HCT116 (cell line): Measurements from ENCODE around the gene VSX2. TPM values are rescaled to one million over a fixed set of nuclear protein-coding genes. Genes with fewer than 3 reads are reported as not detected.

Experiments
- ATAC-seq: fragments of 200-7000 bp; cut with Tn5 transposase; 2 replicates; pipeline ENCODE4 v1.9.1; 2020; ENCODE audit warnings: mild to moderate bottlenecking, moderate library complexity
- BruUV-seq: library from RNA; stranded (reverse); fragments of 400-500 nt; replicated peaks from 2 replicates; lab custom pipeline; 2021; lab: Mats Ljungman, UMichigan
- CTCF ChIA-PET: fragments of 300-600 bp; sonication (Branson Sonifier 250); formaldehyde crosslinking; loops from one replicate; lab custom pipeline; 2021; ENCODE audit warnings: antibody characterized with exemption; lab: Charles Lee
- POLR2A ChIA-PET: fragments of 300-600, 350-600 bp; sonication (Branson Sonifier 250); formaldehyde crosslinking; loops from one replicate; lab custom pipeline; 2021; ENCODE audit warnings: antibody characterized with exemption; lab: Charles Lee
- RAD21 ChIA-PET, 2 experiments: fragments of 300-600 bp; sonication (Branson Sonifier 250); formaldehyde crosslinking; loops; one replicate each; lab custom pipeline; 2023; ENCODE audit warnings: low total read pairs in 2 of 2; ENCODE audit not compliant: uncharacterized antibody in 2 of 2, unreplicated experiment in 2 of 2, low non-redundant PET in 1 of 2; lab: Charles Lee
- DNase-seq: peaks from one replicate; pipeline ENCODE4 v3.0.0-alpha.2; 2010; ENCODE audit warnings: low read depth, low spot score
- H2AFZ ChIP-seq: fragments of 200-600 bp; shearing (Covaris generic), sonication (generic); 2 replicates; pipeline ENCODE4 v1.6.1; 2017; ENCODE audit warnings: low read depth, mixed run types, mixed read lengths, antibody characterized with exemption, low read length; ENCODE audit not compliant: poor library complexity, severe bottlenecking
- H3K27ac ChIP-seq: 2 replicates; pipeline ENCODE4 v1.5.1; 2012; ENCODE audit warnings: low read depth, low read length
- H3K27me3 ChIP-seq: fragments of 200-600 bp; sonication (generic); 2 replicates; pipeline ENCODE4 v1.6.1; 2016; ENCODE audit warnings: mixed run types, low read length, mixed read lengths; ENCODE audit not compliant: insufficient read depth
- H3K36me3 ChIP-seq, 2 experiments: fragments of 200-500 bp in 1 of 2; fragments of 200-600 bp in 1 of 2; sonication (Bioruptor generic) in 1 of 2; sonication (generic) in 1 of 2; 2 replicates each; pipeline versions ENCODE4 v1.5.1 to v1.6.1; 2014 to 2016; ENCODE audit warnings: low read length in 2 of 2, inconsistent platforms in 1 of 2, mixed read lengths in 1 of 2, mixed run types in 1 of 2; ENCODE audit not compliant: insufficient read depth in 2 of 2, control insufficient read depth in 1 of 2
- H3K4me1 ChIP-seq, 2 experiments: fragments of 200-600 bp in 1 of 2; sonication (generic) in 1 of 2; 2 replicates each; pipeline versions ENCODE4 v1.5.1 to v1.6.1; 2012 to 2017; ENCODE audit warnings: low read length in 2 of 2, inconsistent platforms in 1 of 2, mild to moderate bottlenecking in 1 of 2, mixed read lengths in 1 of 2, mixed run types in 1 of 2, moderate library complexity in 1 of 2; ENCODE audit not compliant: insufficient read depth in 2 of 2, control insufficient read depth in 1 of 2
- H3K4me2 ChIP-seq: fragments of 200-600 bp; sonication (generic); 2 replicates; pipeline ENCODE4 v1.6.1; 2017; ENCODE audit warnings: mixed run types, low read length, mixed read lengths
- H3K4me3 ChIP-seq, 2 experiments: fragments of 200-600 bp in 1 of 2; sonication (generic) in 1 of 2; replicated peaks in 1 of 2; 2 replicates each; pipeline ENCODE4 v1.5.1; 2011 to 2016; ENCODE audit warnings: low read length in 2 of 2, control low read depth in 1 of 2, low read depth in 1 of 2, mild to moderate bottlenecking in 1 of 2, mixed read lengths in 1 of 2, mixed run types in 1 of 2
- H3K79me2 ChIP-seq: fragments of 200-600 bp; sonication (generic); 2 replicates; pipeline ENCODE4 v1.6.1; 2017; ENCODE audit warnings: mild to moderate bottlenecking, mixed run types, low read length, moderate library complexity, mixed read lengths; ENCODE audit not compliant: insufficient read depth
- H3K9ac ChIP-seq: fragments of 200-600 bp; sonication (generic); 2 replicates; pipeline ENCODE4 v1.6.1; 2016; ENCODE audit warnings: low read length, mixed read lengths
- H3K9me2 ChIP-seq: fragments of 200-600 bp; sonication (generic), shearing (Covaris generic); 2 replicates; pipeline ENCODE4 v1.6.1; 2017; ENCODE audit warnings: mixed run types, mild to moderate bottlenecking, moderate library complexity; ENCODE audit not compliant: insufficient read depth
- H3K9me3 ChIP-seq, 2 experiments: fragments of 200-500 bp in 1 of 2; fragments of 200-600 bp in 1 of 2; sonication (Bioruptor generic) in 1 of 2; sonication (generic) in 1 of 2; 2 replicates each; pipeline ENCODE4 v1.6.1; 2014 to 2017; ENCODE audit warnings: low read length in 2 of 2, mixed read lengths in 2 of 2, inconsistent platforms in 1 of 2, low read depth in 1 of 2, mild to moderate bottlenecking in 1 of 2, mixed run types in 1 of 2, moderate library complexity in 1 of 2; ENCODE audit not compliant: control insufficient read depth in 1 of 2, insufficient read depth in 1 of 2
- H4K20me1 ChIP-seq: fragments of 200-600 bp; sonication (generic), shearing (Covaris generic); 2 replicates; pipeline ENCODE4 v1.6.1; 2017; ENCODE audit warnings: mixed run types, mild to moderate bottlenecking, moderate library complexity; ENCODE audit not compliant: insufficient read depth
- CBX3 ChIP-seq: IDR thresholded peaks from 2 replicates; pipeline ENCODE4 v1.6.1; 2012; ENCODE audit warnings: low read depth
- ELF1 ChIP-seq: IDR thresholded peaks from 2 replicates; pipeline ENCODE4 v1.6.1; 2012; ENCODE audit warnings: low read depth, borderline replicate concordance
- EZH2 ChIP-seq: fragments of 200-600 bp; sonication (generic); IDR thresholded peaks from 2 replicates; pipeline ENCODE4 v1.6.1; 2017; ENCODE audit warnings: antibody characterized with exemption, mixed run types
- EZH2phosphoT487 ChIP-seq: fragments of 200-600 bp; IDR thresholded peaks from 2 replicates; pipeline ENCODE4 v1.6.1; 2018; ENCODE audit warnings: antibody characterized with exemption, borderline replicate concordance
- FOSL1 ChIP-seq: IDR thresholded peaks from 2 replicates; pipeline ENCODE4 v1.6.1; 2012; ENCODE audit warnings: low read depth
- JUND ChIP-seq: IDR thresholded peaks from 2 replicates; pipeline ENCODE4 v1.6.1; 2012
- POLR2AphosphoS5 ChIP-seq: IDR thresholded peaks from 2 replicates; pipeline ENCODE4 v1.6.1; 2011; ENCODE audit warnings: mild to moderate bottlenecking, low read depth, low read length, moderate library complexity
- RAD21 ChIP-seq: IDR thresholded peaks from 2 replicates; pipeline ENCODE4 v1.6.1; 2012; ENCODE audit warnings: low read depth, mild to moderate bottlenecking
- SIN3A ChIP-seq: IDR thresholded peaks from 2 replicates; pipeline ENCODE4 v1.6.1; 2012; ENCODE audit warnings: low read depth
- TCF7L2 ChIP-seq: IDR thresholded peaks from 2 replicates; pipeline ENCODE4 v1.7.0; 2011; ENCODE audit warnings: borderline replicate concordance, inconsistent platforms; ENCODE audit not compliant: insufficient read depth, insufficient read length; ENCODE audit errors: extremely low read depth
- YY1 ChIP-seq: IDR thresholded peaks from 2 replicates; pipeline ENCODE4 v1.6.1; 2011; ENCODE audit warnings: low read length, low read depth, moderate library complexity, mild to moderate bottlenecking; ENCODE audit not compliant: insufficient replicate concordance; ENCODE audit errors: extremely low read depth
- ZFX ChIP-seq: fragments of 450-650 bp; IDR thresholded peaks from 2 replicates; pipeline ENCODE4 v1.6.1; 2017
- ZNF274 ChIP-seq: fragments of 200-500 bp; sonication (Bioruptor generic); IDR thresholded peaks from 2 replicates; pipeline ENCODE4 v1.6.1; 2014; ENCODE audit warnings: mild to moderate bottlenecking, low read depth, low read length, inconsistent platforms
- intact Hi-C: fragments of 100-400 bp; cut with micrococcal nuclease; formaldehyde crosslinking; loops from 2 replicates; pipeline ENCODE4 v1.10.0; 2022
- total RNA-seq: library from RNA; stranded (reverse); gene quantifications from one replicate; pipeline ENCODE4 v1.2.1, GENCODE V29; 2021; ENCODE audit not compliant: unreplicated experiment
- TF ChIP-seq, protein P1 (sequence below), 3 experiments: fragments of 200-600 bp in 1 of 3; sonication (generic) in 1 of 3; IDR thresholded peaks in 2 of 3; conservative IDR thresholded peaks in 1 of 3; 2 replicates each; pipeline ENCODE4 v1.5.1; 2012 to 2017; ENCODE audit warnings: low read depth in 2 of 3, low read length in 2 of 3, antibody characterized with exemption in 1 of 3, borderline replicate concordance in 1 of 3, control low read depth in 1 of 3, mild to moderate bottlenecking in 1 of 3, mixed read lengths in 1 of 3, mixed run types in 1 of 3, moderate library complexity in 1 of 3; ENCODE audit not compliant: insufficient read depth in 1 of 3
- TF ChIP-seq, protein P2 (sequence below): IDR thresholded peaks from 2 replicates; pipeline ENCODE4 v1.6.1; 2011; ENCODE audit warnings: mild to moderate bottlenecking, low read length, moderate library complexity; ENCODE audit not compliant: insufficient replicate concordance; ENCODE audit errors: extremely low read depth
- TF ChIP-seq, protein P3 (sequence below): IDR thresholded peaks from 2 replicates; pipeline ENCODE4 v1.6.1; 2012
- TF ChIP-seq, protein P4 (sequence below): IDR thresholded peaks from 2 replicates; pipeline ENCODE4 v1.6.1; 2012

Gene VSX2
- total RNA-seq, 1 experiment from 2014 or later: not detected

DNA sequence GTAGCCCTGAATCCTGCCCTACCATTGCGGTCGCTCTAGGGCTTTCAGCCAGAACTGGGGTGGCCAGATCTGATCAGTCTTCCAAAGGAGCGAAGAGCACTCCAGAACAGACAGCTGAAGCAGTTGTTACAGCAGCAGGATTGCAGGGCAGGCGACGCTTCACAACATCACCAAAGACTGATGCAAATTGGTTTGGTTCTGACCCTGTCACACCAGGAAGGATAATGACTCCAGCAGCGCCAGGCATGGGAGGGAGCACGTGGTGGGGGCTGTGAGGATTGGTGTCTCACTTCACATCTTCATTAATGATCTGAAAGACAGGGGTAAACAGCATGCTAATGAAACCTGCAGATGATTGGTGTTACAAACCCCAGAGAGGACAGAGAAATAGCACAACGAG is 30.6 kb upstream of the VSX2 start:
- Histone ChIP-seq H3K4me2 (no peak overlapping the region), H3K9me3 (no peaks in the 10 kb centered on the region), H3K4me1 (no peaks in the 10 kb centered on the region), H3K27ac (no peak overlapping the region), H3K4me3 (no peak overlapping the region), H3K9me2 (no peaks in the 10 kb centered on the region), H3K9ac (no peak overlapping the region), H2AFZ (no peak overlapping the region), H3K79me2 (no peaks in the 10 kb centered on the region), H3K27me3 (no peaks in the 10 kb centered on the region), H3K36me3 (no peaks in the 10 kb centered on the region), H4K20me1 (no peaks in the 10 kb centered on the region)
- ChIA-PET POLR2A (no interaction called here), CTCF (interaction anchor here (1.6 kb wide), 1 partner anchor 10 kb away, joined by 6 read pairs; no protein-coding TSS in a partner anchor), RAD21 (no interaction called here)
- no peak for DNase-seq
- ATAC-seq: no peak
- no TSS peak for BruUV-seq
- intact Hi-C loops: loop anchor here (10.0 kb wide), 1 partner anchor 266 kb away; no protein-coding TSS in a partner anchor
- TF ChIP-seq POLR2AphosphoS5 (no peak), CBX3 (no peak), SIN3A (no peak), YY1 (no peak), EZH2phosphoT487 (no peak)

DNA sequence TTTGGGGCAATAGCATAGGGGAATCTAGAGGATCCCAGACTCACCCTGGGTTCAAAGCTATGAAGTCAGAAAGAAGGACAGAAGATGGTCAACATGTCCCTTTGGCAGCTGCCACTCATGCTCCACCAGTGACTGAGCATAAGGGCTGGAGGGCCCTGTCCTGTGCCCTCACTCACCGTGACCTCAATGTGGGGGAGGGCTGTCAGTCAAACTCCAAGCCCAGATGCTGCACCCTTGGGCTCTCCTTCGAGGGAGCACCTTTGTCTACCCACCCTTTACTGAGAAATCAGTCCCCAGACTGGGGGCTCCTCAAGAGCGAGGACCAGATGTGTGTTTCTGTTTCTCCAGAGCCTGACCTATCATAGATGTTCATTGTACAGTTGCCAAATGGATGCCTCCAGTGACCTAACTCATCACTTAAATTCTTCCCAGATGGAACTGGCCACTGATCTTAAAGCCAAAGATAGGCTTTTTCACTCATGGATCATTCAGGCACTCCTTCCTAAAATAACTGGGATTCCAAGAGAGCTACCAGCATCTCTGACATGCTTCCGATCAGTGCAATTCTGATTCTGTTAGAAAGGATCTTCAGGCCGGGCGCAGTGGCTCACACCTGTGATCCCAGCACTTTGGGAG is 27.2 kb upstream of the VSX2 start:
- no peaks in the 10 kb centered on the region for H3K36me3 ChIP-seq
- no peaks in the 10 kb centered on the region for H3K27me3 ChIP-seq
- ATAC-seq: no peak
- no peaks in the 10 kb centered on the region for H4K20me1 ChIP-seq
- no peak overlapping the region for H3K9ac ChIP-seq
- no peaks in the 10 kb centered on the region for H3K9me3 ChIP-seq
- H3K4me3 ChIP-seq: no peak overlapping the region
- ChIA-PET POLR2A (no interaction called here), CTCF (no interaction called here), RAD21 (no interaction called here)
- no peak for DNase-seq
- no peak overlapping the region for H2AFZ ChIP-seq
- no peak overlapping the region for H3K4me2 ChIP-seq
- H3K27ac ChIP-seq: no peak overlapping the region
- H3K79me2 ChIP-seq: no peaks in the 10 kb centered on the region
- no TSS peak for BruUV-seq
- no peaks in the 10 kb centered on the region for H3K4me1 ChIP-seq
- intact Hi-C loops: no loop called here
- no peaks in the 10 kb centered on the region for H3K9me2 ChIP-seq
- TF ChIP-seq, protein P1, sequence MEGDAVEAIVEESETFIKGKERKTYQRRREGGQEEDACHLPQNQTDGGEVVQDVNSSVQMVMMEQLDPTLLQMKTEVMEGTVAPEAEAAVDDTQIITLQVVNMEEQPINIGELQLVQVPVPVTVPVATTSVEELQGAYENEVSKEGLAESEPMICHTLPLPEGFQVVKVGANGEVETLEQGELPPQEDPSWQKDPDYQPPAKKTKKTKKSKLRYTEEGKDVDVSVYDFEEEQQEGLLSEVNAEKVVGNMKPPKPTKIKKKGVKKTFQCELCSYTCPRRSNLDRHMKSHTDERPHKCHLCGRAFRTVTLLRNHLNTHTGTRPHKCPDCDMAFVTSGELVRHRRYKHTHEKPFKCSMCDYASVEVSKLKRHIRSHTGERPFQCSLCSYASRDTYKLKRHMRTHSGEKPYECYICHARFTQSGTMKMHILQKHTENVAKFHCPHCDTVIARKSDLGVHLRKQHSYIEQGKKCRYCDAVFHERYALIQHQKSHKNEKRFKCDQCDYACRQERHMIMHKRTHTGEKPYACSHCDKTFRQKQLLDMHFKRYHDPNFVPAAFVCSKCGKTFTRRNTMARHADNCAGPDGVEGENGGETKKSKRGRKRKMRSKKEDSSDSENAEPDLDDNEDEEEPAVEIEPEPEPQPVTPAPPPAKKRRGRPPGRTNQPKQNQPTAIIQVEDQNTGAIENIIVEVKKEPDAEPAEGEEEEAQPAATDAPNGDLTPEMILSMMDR (IDR thresholded peaks at IDR 0.05 in 2 of 3, conservative IDR thresholded peaks at IDR 0.05 in 1 of 3; ENCODE audit: borderline replicate concordance in 1 of 3, insufficient read depth in 1 of 3, low read depth in 2 of 3, low read length in 2 of 3): no peak
- TF ChIP-seq TCF7L2: no peak
- TF ChIP-seq, protein P2, sequence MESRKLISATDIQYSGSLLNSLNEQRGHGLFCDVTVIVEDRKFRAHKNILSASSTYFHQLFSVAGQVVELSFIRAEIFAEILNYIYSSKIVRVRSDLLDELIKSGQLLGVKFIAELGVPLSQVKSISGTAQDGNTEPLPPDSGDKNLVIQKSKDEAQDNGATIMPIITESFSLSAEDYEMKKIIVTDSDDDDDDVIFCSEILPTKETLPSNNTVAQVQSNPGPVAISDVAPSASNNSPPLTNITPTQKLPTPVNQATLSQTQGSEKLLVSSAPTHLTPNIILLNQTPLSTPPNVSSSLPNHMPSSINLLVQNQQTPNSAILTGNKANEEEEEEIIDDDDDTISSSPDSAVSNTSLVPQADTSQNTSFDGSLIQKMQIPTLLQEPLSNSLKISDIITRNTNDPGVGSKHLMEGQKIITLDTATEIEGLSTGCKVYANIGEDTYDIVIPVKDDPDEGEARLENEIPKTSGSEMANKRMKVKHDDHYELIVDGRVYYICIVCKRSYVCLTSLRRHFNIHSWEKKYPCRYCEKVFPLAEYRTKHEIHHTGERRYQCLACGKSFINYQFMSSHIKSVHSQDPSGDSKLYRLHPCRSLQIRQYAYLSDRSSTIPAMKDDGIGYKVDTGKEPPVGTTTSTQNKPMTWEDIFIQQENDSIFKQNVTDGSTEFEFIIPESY: no peak
- no peak for TF ChIP-seq ZNF274
- TF ChIP-seq ZFX: no peak
- TF ChIP-seq EZH2phosphoT487: no peak
- no peak for TF ChIP-seq POLR2AphosphoS5
- no peak for TF ChIP-seq RAD21
- no peak for TF ChIP-seq ELF1
- TF ChIP-seq, protein P3, sequence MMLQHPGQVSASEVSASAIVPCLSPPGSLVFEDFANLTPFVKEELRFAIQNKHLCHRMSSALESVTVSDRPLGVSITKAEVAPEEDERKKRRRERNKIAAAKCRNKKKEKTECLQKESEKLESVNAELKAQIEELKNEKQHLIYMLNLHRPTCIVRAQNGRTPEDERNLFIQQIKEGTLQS: no peak
- no peak for TF ChIP-seq EZH2
- TF ChIP-seq JUND: no peak
- TF ChIP-seq, protein P4, sequence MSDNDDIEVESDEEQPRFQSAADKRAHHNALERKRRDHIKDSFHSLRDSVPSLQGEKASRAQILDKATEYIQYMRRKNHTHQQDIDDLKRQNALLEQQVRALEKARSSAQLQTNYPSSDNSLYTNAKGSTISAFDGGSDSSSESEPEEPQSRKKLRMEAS: no peak
- no peak for TF ChIP-seq FOSL1
